Measurements from ENCODE around the gene DAGLB.

DAGLB gene

DNA sequence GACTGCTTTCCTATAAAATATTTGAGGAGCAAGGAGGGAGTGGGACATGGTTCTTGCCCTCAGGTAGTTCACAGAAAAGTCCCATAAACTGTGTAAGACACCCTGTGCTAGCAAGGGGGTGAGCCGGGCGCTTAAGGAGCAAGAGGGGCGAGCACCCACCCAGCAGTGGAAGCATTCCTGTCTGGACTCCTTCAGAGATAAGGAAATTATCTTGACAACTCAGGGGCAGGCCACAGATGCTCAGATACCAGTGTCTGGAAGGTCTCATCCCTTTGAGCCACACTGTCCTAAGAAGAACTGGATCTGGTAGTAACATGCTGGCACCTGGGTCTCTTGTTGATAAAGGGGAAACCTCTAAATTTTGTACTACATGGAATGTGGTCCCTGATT lies 54.1 kb downstream of the DAGLB start:
- H3F3A ChIP-seq (ENCODE audit: insufficient read depth, low read length): no peaks in the 10 kb centered on the region
- H4K20me1 ChIP-seq (ENCODE audit: insufficient read depth, low read length): peaks cover 35% of the 10 kb centered on the region
- H3K4me1 ChIP-seq (ENCODE audit: low read length): no peaks in the 10 kb centered on the region

DNA sequence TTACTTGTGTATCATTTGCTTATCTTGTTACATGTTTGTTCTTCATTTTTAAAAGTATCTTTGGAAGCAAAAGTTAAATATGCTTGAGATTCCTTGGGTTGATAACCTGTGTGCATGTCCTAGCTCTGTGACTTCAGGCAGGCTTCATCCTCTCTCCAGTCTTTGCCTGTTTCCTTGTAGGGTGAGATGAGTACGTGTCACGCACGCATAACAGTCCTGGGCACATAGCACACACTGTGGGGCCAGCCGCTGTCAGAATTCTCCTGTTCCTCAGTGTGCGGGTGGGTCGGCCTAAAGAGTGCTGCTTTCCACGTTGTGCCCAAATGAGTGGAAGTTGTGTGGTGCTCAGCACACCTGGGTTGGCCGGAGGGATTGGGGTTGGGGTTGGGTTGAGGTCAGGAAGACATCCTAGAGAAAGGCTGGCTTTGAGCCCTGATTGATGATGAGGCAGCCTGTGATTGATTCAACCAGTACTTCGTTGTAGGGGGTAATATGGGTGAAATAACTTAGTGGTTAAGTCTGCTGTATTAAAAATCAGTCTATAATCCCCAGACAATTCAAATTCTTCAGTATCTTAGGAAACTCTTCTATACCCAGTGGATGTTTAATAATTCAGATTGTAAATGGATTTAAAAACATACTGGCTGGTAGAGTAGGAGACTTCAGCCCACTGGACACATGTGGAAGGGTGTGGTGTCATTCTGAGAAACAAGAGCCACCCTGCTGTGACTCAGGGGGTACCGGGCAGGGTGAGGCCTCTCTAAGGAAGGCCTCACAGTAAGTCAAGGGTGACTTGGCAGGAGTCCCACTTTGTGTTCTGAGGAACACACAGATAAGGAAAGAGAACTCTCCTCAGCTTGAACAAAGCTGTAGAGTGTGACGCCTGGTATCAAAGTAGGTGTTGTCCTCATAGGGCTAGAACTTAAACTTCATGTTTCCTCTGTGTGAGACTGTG lies 54.8 kb downstream of the DAGLB start:
- Histone ChIP-seq H3K4me2 (ENCODE audit: low read depth, low read length) (no peak overlapping the region), H3K4me1 (ENCODE audit: low read length) (no peaks in the 10 kb centered on the region), H3K4me3 (ENCODE audit: low read length) (no peak overlapping the region), H2AFZ (ENCODE audit: low read length) (no peak overlapping the region), H3K36me3 (replicated peaks; ENCODE audit: insufficient read depth, low read length) (peaks cover 17% of the 10 kb centered on the region), H3K79me2 (ENCODE audit: low read length) (peaks cover 98% of the 10 kb centered on the region), H3F3A (ENCODE audit: insufficient read depth, low read length) (no peaks in the 10 kb centered on the region), H3K9me2 (replicated peaks; ENCODE audit: insufficient read depth, low read length) (no peaks in the 10 kb centered on the region), H3K27ac (ENCODE audit: low read length) (no peak overlapping the region), H3K9me3 (replicated peaks; ENCODE audit: insufficient read depth, low read length) (no peaks in the 10 kb centered on the region), H4K20me1 (ENCODE audit: insufficient read depth, low read length) (peaks cover 32% of the 10 kb centered on the region), H3K27me3 (replicated peaks; ENCODE audit: insufficient read depth, low read length) (no peaks in the 10 kb centered on the region), H3K9ac (ENCODE audit: low read length) (no peak overlapping the region)
- no peak for DNase-seq
- TF ChIP-seq, protein P1, sequence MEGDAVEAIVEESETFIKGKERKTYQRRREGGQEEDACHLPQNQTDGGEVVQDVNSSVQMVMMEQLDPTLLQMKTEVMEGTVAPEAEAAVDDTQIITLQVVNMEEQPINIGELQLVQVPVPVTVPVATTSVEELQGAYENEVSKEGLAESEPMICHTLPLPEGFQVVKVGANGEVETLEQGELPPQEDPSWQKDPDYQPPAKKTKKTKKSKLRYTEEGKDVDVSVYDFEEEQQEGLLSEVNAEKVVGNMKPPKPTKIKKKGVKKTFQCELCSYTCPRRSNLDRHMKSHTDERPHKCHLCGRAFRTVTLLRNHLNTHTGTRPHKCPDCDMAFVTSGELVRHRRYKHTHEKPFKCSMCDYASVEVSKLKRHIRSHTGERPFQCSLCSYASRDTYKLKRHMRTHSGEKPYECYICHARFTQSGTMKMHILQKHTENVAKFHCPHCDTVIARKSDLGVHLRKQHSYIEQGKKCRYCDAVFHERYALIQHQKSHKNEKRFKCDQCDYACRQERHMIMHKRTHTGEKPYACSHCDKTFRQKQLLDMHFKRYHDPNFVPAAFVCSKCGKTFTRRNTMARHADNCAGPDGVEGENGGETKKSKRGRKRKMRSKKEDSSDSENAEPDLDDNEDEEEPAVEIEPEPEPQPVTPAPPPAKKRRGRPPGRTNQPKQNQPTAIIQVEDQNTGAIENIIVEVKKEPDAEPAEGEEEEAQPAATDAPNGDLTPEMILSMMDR (IDR thresholded peaks at IDR 0.05; ENCODE audit: low read length): no peak
- TF ChIP-seq EZH2 (optimal IDR thresholded peaks at IDR 0.05; ENCODE audit: low read depth, low read length) (no peak), EZH2phosphoT487 (IDR thresholded peaks at IDR 0.05; ENCODE audit: low read length) (no peak)

More for the DNA sequence above, 54.1 kb downstream of the DAGLB start:
- TF ChIP-seq EZH2phosphoT487 (IDR thresholded peaks at IDR 0.05; ENCODE audit: low read length) (no peak), EZH2 (optimal IDR thresholded peaks at IDR 0.05; ENCODE audit: low read depth, low read length) (no peak)
- TF ChIP-seq, protein P1 (IDR thresholded peaks at IDR 0.05; ENCODE audit: low read length): no peak
- Histone ChIP-seq H3K79me2 (ENCODE audit: low read length) (peaks cover 98% of the 10 kb centered on the region), H3K36me3 (replicated peaks; ENCODE audit: insufficient read depth, low read length) (peaks cover 12% of the 10 kb centered on the region), H3K27me3 (replicated peaks; ENCODE audit: insufficient read depth, low read length) (no peaks in the 10 kb centered on the region), H3K9ac (ENCODE audit: low read length) (no peak overlapping the region), H3K9me2 (replicated peaks; ENCODE audit: insufficient read depth, low read length) (no peaks in the 10 kb centered on the region), H3K4me3 (ENCODE audit: low read length) (no peak overlapping the region), H3K27ac (ENCODE audit: low read length) (no peak overlapping the region), H3K9me3 (replicated peaks; ENCODE audit: insufficient read depth, low read length) (no peaks in the 10 kb centered on the region), H2AFZ (ENCODE audit: low read length) (no peak overlapping the region), H3K4me2 (ENCODE audit: low read depth, low read length) (no peak overlapping the region)
- DNase-seq: no peak

DNA sequence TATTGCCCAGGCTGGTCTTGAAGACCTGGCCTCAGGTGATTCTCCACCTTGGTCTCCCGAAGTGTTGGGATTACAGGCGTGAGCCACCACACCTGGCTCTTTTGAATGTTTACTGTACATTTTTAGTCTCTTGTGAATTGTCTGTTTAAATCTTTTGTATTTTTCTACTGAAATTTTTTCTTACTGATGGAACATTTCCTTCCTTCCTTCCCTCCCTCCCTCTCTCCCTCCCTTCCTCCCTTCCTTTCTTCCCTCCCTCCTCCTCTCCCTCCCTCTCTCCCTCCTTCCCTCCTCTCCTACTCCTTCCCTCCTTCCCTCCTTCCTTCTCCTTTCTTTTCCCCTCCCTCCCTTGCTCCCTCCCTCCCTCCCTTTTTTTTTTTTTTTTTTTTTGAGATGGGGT lies 58.0 kb downstream of the DAGLB start:
- no peak overlapping the region for H3K27ac ChIP-seq (ENCODE audit: low read length)
- no peak overlapping the region for H3K4me2 ChIP-seq (ENCODE audit: low read depth, low read length)
- peaks cover 100% of the 10 kb centered on the region for H3K79me2 ChIP-seq (ENCODE audit: low read length)
- TF ChIP-seq EZH2 (optimal IDR thresholded peaks at IDR 0.05; ENCODE audit: low read depth, low read length): no peak
- DNase-seq: no peak
- H3K4me1 ChIP-seq (ENCODE audit: low read length): peaks cover 5% of the 10 kb centered on the region; the same call in 1 of the 2 replicates
- H3K9me3 ChIP-seq (replicated peaks; ENCODE audit: insufficient read depth, low read length): no peaks in the 10 kb centered on the region
- H3K27me3 ChIP-seq (replicated peaks; ENCODE audit: insufficient read depth, low read length): no peaks in the 10 kb centered on the region
- H3K9me2 ChIP-seq (replicated peaks; ENCODE audit: insufficient read depth, low read length): no peaks in the 10 kb centered on the region
- H3K9ac ChIP-seq (ENCODE audit: low read length): no peak overlapping the region
- peaks cover 40% of the 10 kb centered on the region for H4K20me1 ChIP-seq (ENCODE audit: insufficient read depth, low read length)
- no peaks in the 10 kb centered on the region for H3F3A ChIP-seq (ENCODE audit: insufficient read depth, low read length)
- H3K4me3 ChIP-seq (ENCODE audit: low read length): no peak overlapping the region
- H2AFZ ChIP-seq (ENCODE audit: low read length): no peak overlapping the region
- H3K36me3 ChIP-seq (replicated peaks; ENCODE audit: insufficient read depth, low read length): peaks cover 22% of the 10 kb centered on the region
